Peyer's patch (tissue), 4 donors: ENCODE data around the gene PRDX4.

Experiments
- CTCF ChIP-seq, 6 experiments: fragments of 450-650 bp in 4 of 6; fragments of 200-600 bp in 2 of 6; sonication (generic) in 1 of 6; IDR thresholded peaks; one replicate each; pipeline ENCODE4 v1.5.1; 2017 to 2019; ENCODE audit warnings: antibody characterized with exemption in 6 of 6, mild to moderate bottlenecking in 3 of 6, moderate library complexity in 1 of 6
- POLR2A ChIP-seq, 2 donors: fragments of 450-650 bp; IDR thresholded peaks; one replicate each; pipeline ENCODE4 v1.5.1; 2017; ENCODE audit warnings: antibody characterized with exemption in 2 of 2, mild to moderate bottlenecking in 2 of 2, moderate library complexity in 2 of 2

- TF ChIP-seq POLR2A (IDR thresholded peaks at IDR 0.05) (no peak), CTCF (IDR thresholded peaks at IDR 0.05) (no peak)
These were observed 52.9 kb downstream of the PRDX4 start for GRCh38 chrX:23720117-23720677.
